ENCODE results near the gene MRPL33.

Gene MRPL33

DNA sequence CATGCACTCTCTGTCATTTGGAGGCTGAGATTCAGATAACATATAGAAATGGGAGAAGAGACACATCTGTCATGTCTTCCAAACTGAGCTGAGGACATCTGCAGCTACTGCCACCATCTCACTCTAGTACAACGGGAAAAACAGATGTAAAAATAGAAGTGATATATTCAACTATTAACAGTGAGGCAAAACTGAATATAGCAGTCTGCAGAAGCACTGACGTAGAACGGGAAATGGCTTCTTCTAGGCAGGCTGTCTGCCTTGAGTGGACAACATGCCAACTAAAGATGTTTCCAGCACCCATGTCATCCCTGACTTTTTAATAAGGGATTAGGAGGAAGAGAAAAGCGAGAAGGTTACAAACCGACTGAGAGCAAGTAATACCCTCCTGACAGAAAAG is 51.6 kb downstream of the MRPL33 start:
- Histone ChIP-seq H3K4me1 (ENCODE audit: insufficient read depth, low read length) (no peaks in the 10 kb centered on the region), H3K9me3 (ENCODE audit: control insufficient read depth, insufficient read depth, low read length) (no peaks in the 10 kb centered on the region; the same call in 1 of the 2 replicates), H3K9ac (ENCODE audit: low read depth, low read length) (no peak overlapping the region), H3K36me3 (ENCODE audit: insufficient read depth, low read length) (no peaks in the 10 kb centered on the region)

DNA sequence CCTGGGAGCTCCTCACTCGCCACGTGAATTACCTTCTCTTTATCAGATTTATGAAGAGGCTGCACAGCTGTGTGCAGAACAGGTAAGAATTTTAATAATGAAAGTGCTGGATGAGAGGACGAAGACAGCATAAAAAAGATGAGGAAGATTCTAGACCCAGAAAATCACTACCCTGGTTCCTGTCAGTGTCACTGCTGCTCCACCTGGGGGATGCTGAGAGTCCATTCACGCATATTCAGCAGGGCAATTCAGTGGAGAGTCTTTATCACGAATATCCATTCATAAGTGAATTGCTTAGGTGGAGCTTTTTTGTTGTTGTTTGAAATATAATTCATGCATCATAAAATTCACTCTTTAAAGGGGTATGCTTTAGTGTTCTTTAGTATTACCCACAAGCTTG is 52.0 kb downstream of the MRPL33 start:
- Histone ChIP-seq H3K4me1 (ENCODE audit: insufficient read depth, low read length) (no peaks in the 10 kb centered on the region), H3K9me3 (ENCODE audit: control insufficient read depth, insufficient read depth, low read length) (no peaks in the 10 kb centered on the region; the same call in 1 of the 2 replicates), H3K36me3 (ENCODE audit: insufficient read depth, low read length) (no peaks in the 10 kb centered on the region), H3K9ac (ENCODE audit: low read depth, low read length) (no peak overlapping the region)

DNA sequence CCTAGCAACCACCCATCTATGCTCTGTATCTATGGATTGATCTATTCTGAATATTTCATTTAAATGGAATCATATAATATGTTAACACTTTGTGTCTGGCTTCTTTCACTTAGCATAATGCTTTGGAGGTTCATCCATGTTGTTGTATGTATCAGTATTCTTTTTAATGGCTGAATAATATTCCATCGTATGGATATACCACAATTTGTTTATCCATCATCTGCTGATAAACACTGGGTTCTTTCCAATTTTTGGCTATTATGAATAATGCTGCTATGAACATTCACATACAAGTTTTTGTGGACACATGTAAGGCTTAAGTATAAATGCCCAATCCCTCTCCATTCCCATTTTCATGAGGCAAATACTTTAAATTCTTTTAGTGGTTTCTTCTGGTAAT is 52.9 kb downstream of the MRPL33 start:
- Histone ChIP-seq H3K9me3 (ENCODE audit: control insufficient read depth, insufficient read depth, low read length) (no peaks in the 10 kb centered on the region; the same call in 1 of the 2 replicates), H3K36me3 (ENCODE audit: insufficient read depth, low read length) (no peaks in the 10 kb centered on the region), H3K9ac (ENCODE audit: low read depth, low read length) (no peak overlapping the region), H3K4me1 (ENCODE audit: insufficient read depth, low read length) (no peaks in the 10 kb centered on the region)

DNA sequence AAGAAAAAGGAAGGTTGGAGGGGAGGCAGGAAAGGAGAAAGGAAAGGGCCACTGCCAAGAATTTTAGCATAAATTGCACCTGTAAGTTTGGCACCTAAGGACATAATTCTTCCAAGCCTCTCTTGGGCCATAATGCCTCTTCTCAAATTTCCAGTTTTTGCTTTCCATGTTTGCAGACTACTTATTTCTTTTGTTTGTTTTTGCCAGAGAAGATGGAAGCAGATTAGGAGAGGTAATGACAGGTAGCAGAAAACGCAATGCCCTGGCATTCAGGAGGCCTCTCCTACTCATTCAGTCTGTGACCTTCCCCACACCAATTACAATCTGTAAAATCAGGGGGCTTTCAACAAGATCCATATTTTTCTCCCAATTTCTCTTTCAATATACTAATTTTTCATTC is 56.8 kb downstream of the MRPL33 start:
- Histone ChIP-seq H3K4me1 (ENCODE audit: insufficient read depth, low read length) (no peaks in the 10 kb centered on the region), H3K9me3 (ENCODE audit: control insufficient read depth, insufficient read depth, low read length) (no peaks in the 10 kb centered on the region; the same call in 1 of the 2 replicates), H3K9ac (ENCODE audit: low read depth, low read length) (no peak overlapping the region), H3K36me3 (ENCODE audit: insufficient read depth, low read length) (no peaks in the 10 kb centered on the region)
